ENCODE results near the gene TMEM147. TPM values are rescaled to one million over a fixed set of nuclear protein-coding genes. Genes with fewer than 3 reads are reported as not detected.

The TMEM147 gene
- total RNA-seq, 6 donors from 2014 or later = 25.1 to 94.2 (median 71.2) TPM

- H3K36me3 ChIP-seq = no peaks in the 10 kb centered on the region
- H3K9me3 ChIP-seq = no peaks in the 10 kb centered on the region
- TF ChIP-seq POLR2A (IDR thresholded peaks at IDR 0.05) (no peak), POLR2AphosphoS5 (IDR thresholded peaks at IDR 0.05) (no peak), EP300 (IDR thresholded peaks at IDR 0.05) (no peak)
- TF ChIP-seq, protein P1, sequence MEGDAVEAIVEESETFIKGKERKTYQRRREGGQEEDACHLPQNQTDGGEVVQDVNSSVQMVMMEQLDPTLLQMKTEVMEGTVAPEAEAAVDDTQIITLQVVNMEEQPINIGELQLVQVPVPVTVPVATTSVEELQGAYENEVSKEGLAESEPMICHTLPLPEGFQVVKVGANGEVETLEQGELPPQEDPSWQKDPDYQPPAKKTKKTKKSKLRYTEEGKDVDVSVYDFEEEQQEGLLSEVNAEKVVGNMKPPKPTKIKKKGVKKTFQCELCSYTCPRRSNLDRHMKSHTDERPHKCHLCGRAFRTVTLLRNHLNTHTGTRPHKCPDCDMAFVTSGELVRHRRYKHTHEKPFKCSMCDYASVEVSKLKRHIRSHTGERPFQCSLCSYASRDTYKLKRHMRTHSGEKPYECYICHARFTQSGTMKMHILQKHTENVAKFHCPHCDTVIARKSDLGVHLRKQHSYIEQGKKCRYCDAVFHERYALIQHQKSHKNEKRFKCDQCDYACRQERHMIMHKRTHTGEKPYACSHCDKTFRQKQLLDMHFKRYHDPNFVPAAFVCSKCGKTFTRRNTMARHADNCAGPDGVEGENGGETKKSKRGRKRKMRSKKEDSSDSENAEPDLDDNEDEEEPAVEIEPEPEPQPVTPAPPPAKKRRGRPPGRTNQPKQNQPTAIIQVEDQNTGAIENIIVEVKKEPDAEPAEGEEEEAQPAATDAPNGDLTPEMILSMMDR (IDR thresholded peaks at IDR 0.05) = no peak
- DNase-seq (no peak), ATAC-seq (ENCODE audit: low FRiP score in 2 of 2) (no peak)
- no peak overlapping the region for H3K4me3 ChIP-seq
- no peak overlapping the region for H3K27ac ChIP-seq
- peaks cover 0 to 18% (median 7%) of the 10 kb centered on the region in 4 donors for H3K27me3 ChIP-seq
- WGBS, 2 donors = 89% methylated on average over 22 to 23 of the region's 23 CpGs
- H3K4me1 ChIP-seq = peaks cover 5 to 14% (median 12%) of the 10 kb centered on the region in 4 donors
These were observed 14.4 kb downstream of the TMEM147 start for GRCh38 chr19:35559781-35560180.

DNA sequence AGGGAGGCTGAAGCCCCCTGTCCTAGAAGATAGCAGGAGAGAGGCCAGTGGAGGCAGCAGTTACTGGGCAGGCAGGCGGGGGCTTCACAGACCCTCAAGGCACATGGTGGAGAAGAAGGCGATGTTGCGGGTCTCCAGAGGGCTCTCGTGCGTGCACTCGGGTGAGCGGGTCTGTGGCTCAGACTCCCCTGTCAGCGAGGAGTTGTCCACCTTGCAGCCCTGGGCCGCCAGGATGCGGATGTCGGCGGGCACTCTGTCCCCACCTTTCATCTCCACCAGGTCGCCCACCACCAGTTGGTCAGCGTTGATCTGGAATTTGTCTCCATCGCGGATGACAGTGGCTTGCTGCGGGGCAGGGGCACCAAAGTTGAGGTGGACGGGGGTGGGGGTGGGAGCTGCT is 14.8 kb downstream of the TMEM147 start:
- no peak for DNase-seq
- TF ChIP-seq POLR2AphosphoS5 (IDR thresholded peaks at IDR 0.05) (no peak), POLR2A (IDR thresholded peaks at IDR 0.05) (no peak), EP300 (IDR thresholded peaks at IDR 0.05) (no peak)
- TF ChIP-seq, protein P1 (IDR thresholded peaks at IDR 0.05) = no peak
- ATAC-seq (ENCODE audit: low FRiP score in 2 of 2) = no peak
- Histone ChIP-seq H3K4me1 (peaks cover 5 to 14% (median 12%) of the 10 kb centered on the region in 4 donors), H3K27me3 (peaks cover 0 to 18% (median 7%) of the 10 kb centered on the region in 4 donors), H3K36me3 (no peaks in the 10 kb centered on the region), H3K27ac (no peak overlapping the region), H3K4me3 (no peak overlapping the region), H3K9me3 (no peaks in the 10 kb centered on the region)
- 89 to 92% methylated on average over 6 to 17 of the region's 18 CpGs for WGBS, 2 donors

- ATAC-seq (ENCODE audit: low FRiP score in 2 of 2) (no peak), DNase-seq (no peak)
- WGBS, 2 donors = 60 to 71% methylated on average over 4 to 6 of the region's 6 CpGs
- H3K4me1 ChIP-seq = peaks cover 5 to 14% (median 12%) of the 10 kb centered on the region in 4 donors
- no peaks in the 10 kb centered on the region for H3K9me3 ChIP-seq
- H3K36me3 ChIP-seq = no peaks in the 10 kb centered on the region
- no peak overlapping the region for H3K4me3 ChIP-seq
- TF ChIP-seq, protein P1 (IDR thresholded peaks at IDR 0.05) = no peak
- TF ChIP-seq EP300 (IDR thresholded peaks at IDR 0.05) = no peak
- TF ChIP-seq POLR2A (IDR thresholded peaks at IDR 0.05) = no peak
- no peak for TF ChIP-seq POLR2AphosphoS5 (IDR thresholded peaks at IDR 0.05)
- peaks cover 0 to 18% (median 7%) of the 10 kb centered on the region in 4 donors for H3K27me3 ChIP-seq
- no peak overlapping the region for H3K27ac ChIP-seq
These were observed 15.3 kb downstream of the TMEM147 start for GRCh38 chr19:35560677-35561076.

DNA sequence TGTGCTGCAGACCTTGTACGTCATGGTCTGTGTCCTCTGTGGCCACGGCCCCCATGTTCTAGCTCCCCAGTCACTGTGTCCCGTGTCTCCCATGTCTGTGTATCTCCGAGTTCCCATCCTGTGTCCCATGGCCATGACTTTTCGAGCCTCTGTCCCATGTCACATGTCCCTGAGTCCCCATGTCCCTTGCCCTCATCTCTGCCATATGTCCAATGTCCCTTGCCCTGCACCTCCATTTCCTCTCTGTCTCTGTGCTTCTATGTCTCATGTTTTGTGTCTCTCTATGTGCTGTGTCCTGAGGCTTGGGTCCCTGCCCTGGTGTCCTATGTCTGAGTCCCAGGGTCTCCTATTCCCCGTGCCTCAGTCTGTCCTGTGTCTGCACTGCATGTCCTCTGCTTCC is 16.0 kb downstream of the TMEM147 start:
- TF ChIP-seq POLR2A (IDR thresholded peaks at IDR 0.05) = no peak
- no peak for TF ChIP-seq POLR2AphosphoS5 (IDR thresholded peaks at IDR 0.05)
- no peak for TF ChIP-seq EP300 (IDR thresholded peaks at IDR 0.05)
- TF ChIP-seq, protein P1 (IDR thresholded peaks at IDR 0.05) = no peak
- DNase-seq (no peak), ATAC-seq (ENCODE audit: low FRiP score in 2 of 2) (no peak)
- no peak overlapping the region for H3K4me3 ChIP-seq
- peaks cover 0 to 18% (median 7%) of the 10 kb centered on the region in 4 donors for H3K27me3 ChIP-seq
- H3K36me3 ChIP-seq = no peaks in the 10 kb centered on the region
- no peak overlapping the region for H3K27ac ChIP-seq
- WGBS, 2 donors = 76 to 89% methylated on average over 6 of the region's 6 CpGs
- H3K4me1 ChIP-seq = peaks cover 5 to 14% (median 12%) of the 10 kb centered on the region in 4 donors
- no peaks in the 10 kb centered on the region for H3K9me3 ChIP-seq

- WGBS, 2 donors = 56 to 73% methylated on average over 11 to 17 of the region's 17 CpGs
- TF ChIP-seq POLR2A (IDR thresholded peaks at IDR 0.05) (no peak), EP300 (IDR thresholded peaks at IDR 0.05) (no peak), POLR2AphosphoS5 (IDR thresholded peaks at IDR 0.05) (no peak)
- TF ChIP-seq, protein P1 (IDR thresholded peaks at IDR 0.05) = no peak
- Histone ChIP-seq H3K27me3 (peaks cover 0 to 18% (median 7%) of the 10 kb centered on the region in 4 donors), H3K9me3 (no peaks in the 10 kb centered on the region), H3K36me3 (no peaks in the 10 kb centered on the region), H3K4me3 (no peak overlapping the region), H3K4me1 (peaks cover 5 to 14% (median 12%) of the 10 kb centered on the region in 4 donors), H3K27ac (no peak overlapping the region)
- ATAC-seq (ENCODE audit: low FRiP score in 2 of 2) (no peak), DNase-seq (peak in 1 of 2 donors; percentile 74)
These were observed 16.9 kb downstream of the TMEM147 start for GRCh38 chr19:35562336-35562735.

Data from upper lobe of left lung (tissue), 6 donors.